Vagina (tissue), 2 donors: Measurements from ENCODE around the gene KCTD1. TPM values are rescaled to one million over a fixed set of nuclear protein-coding genes. Genes with fewer than 3 reads are reported as not detected.

ENCODE experiments used
- DNase-seq, 2 donors: peaks; one replicate each; pipeline ENCODE4 v3.0.0-alpha.2; 2017; ENCODE audit errors: extremely low spot score in 2 of 2
- H3K27ac ChIP-seq: fragments of 200-600 bp; sonication (generic); one replicate; pipeline ENCODE4 v1.5.1; 2019
- H3K27me3 ChIP-seq: fragments of 200-600 bp; sonication (generic); one replicate; pipeline ENCODE4 v1.5.1; 2019
- H3K36me3 ChIP-seq, 2 donors: fragments of 200-600 bp; sonication (generic); one replicate each; pipeline ENCODE4 v1.5.1; 2017 to 2019
- H3K4me1 ChIP-seq: fragments of 200-600 bp; sonication (generic); one replicate; pipeline ENCODE4 v1.5.1; 2019
- H3K4me3 ChIP-seq, 2 donors: fragments of 200-600 bp; sonication (generic); 1 replicate in 1 of 2; 2 replicates in 1 of 2; pipeline ENCODE4 v1.5.1; 2016 to 2019
- H3K9me3 ChIP-seq: fragments of 200-600 bp; sonication (generic); one replicate; pipeline ENCODE4 v1.5.1; 2019
- CTCF ChIP-seq, 3 experiments: fragments of 450-650 bp in 2 of 3; fragments of 200-600 bp in 1 of 3; sonication (generic) in 1 of 3; IDR thresholded peaks; one replicate each; pipeline ENCODE4 v1.5.1; 2017 to 2019; ENCODE audit warnings: antibody characterized with exemption in 3 of 3, mild to moderate bottlenecking in 2 of 3, moderate library complexity in 2 of 3
- POLR2A ChIP-seq, 2 donors: fragments of 450-650 bp; IDR thresholded peaks; one replicate each; pipeline ENCODE4 v1.6.1; 2017; ENCODE audit warnings: antibody characterized with exemption in 2 of 2, mild to moderate bottlenecking in 2 of 2, moderate library complexity in 2 of 2
- POLR2AphosphoS5 ChIP-seq, 2 donors: sonication (generic); formaldehyde crosslinking; IDR thresholded peaks; one replicate each; pipeline ENCODE4 v1.9.0; 2017; ENCODE audit warnings: antibody characterized with exemption in 2 of 2, mild to moderate bottlenecking in 2 of 2, low read depth in 1 of 2; ENCODE audit not compliant: insufficient read depth in 1 of 2
- intact Hi-C: fragments of 100-400 bp; cut with DNase I; formaldehyde crosslinking; loops from one replicate; pipeline ENCODE4 v1.15.1; 2023
- total RNA-seq: library from RNA; depleted of rRNA; stranded (reverse); fragments of >200 nt; gene quantifications from one replicate; pipeline ENCODE4 v1.2.3, GENCODE V29; 2016

Gene KCTD1
- total RNA-seq, 1 donor from 2014 or later: 46.9 TPM

- H3K27ac ChIP-seq: no peak overlapping the region
These were observed 7.6 kb upstream of the KCTD1 start for GRCh38 chr18:26555804-26556553.

GRCh38 chr18:26553943-26554342 is 5.6 kb upstream of the KCTD1 start:
- no peak overlapping the region for H3K4me3 ChIP-seq
- intact Hi-C loops: no loop called here
- H3K9me3 ChIP-seq: no peaks in the 10 kb centered on the region
- no peak overlapping the region for H3K27ac ChIP-seq
- peaks cover 28% of the 10 kb centered on the region for H3K4me1 ChIP-seq
- no peaks in the 10 kb centered on the region for H3K27me3 ChIP-seq
- H3K36me3 ChIP-seq: no peaks in the 10 kb centered on the region
- no peak for TF ChIP-seq CTCF (IDR thresholded peaks at IDR 0.05)
- DNase-seq: no peak

More at GRCh38 chr18:26555804-26556553, 7.6 kb upstream of the KCTD1 start:
- no peak for DNase-seq
- peaks cover 16% of the 10 kb centered on the region for H3K4me1 ChIP-seq
- no peaks in the 10 kb centered on the region for H3K36me3 ChIP-seq
- intact Hi-C loops: no loop called here
- H3K9me3 ChIP-seq: no peaks in the 10 kb centered on the region
- no peaks in the 10 kb centered on the region for H3K27me3 ChIP-seq
- no peak overlapping the region for H3K4me3 ChIP-seq
- no peak for TF ChIP-seq POLR2A (IDR thresholded peaks at IDR 0.05)
- no peak for TF ChIP-seq CTCF (IDR thresholded peaks at IDR 0.05)
- TF ChIP-seq POLR2AphosphoS5 (IDR thresholded peaks at IDR 0.05; ENCODE audit: insufficient read depth in 1 of 2, low read depth in 1 of 2): no peak

GRCh38 chr18:26551695-26552081 is 3.3 kb upstream of the KCTD1 start:
- H3K4me1 ChIP-seq: peaks cover 35% of the 10 kb centered on the region
- no peaks in the 10 kb centered on the region for H3K27me3 ChIP-seq
- no peak overlapping the region for H3K4me3 ChIP-seq
- intact Hi-C loops: no loop called here
- H3K27ac ChIP-seq: no peak overlapping the region
- H3K9me3 ChIP-seq: no peaks in the 10 kb centered on the region
- no peaks in the 10 kb centered on the region for H3K36me3 ChIP-seq
- DNase-seq: no peak
- TF ChIP-seq CTCF (IDR thresholded peaks at IDR 0.05) (no peak), POLR2A (IDR thresholded peaks at IDR 0.05) (no peak), POLR2AphosphoS5 (IDR thresholded peaks at IDR 0.05; ENCODE audit: insufficient read depth in 1 of 2, low read depth in 1 of 2) (no peak)

- intact Hi-C loops: no loop called here
- no peak for DNase-seq
- TF ChIP-seq POLR2A (IDR thresholded peaks at IDR 0.05) (no peak), CTCF (IDR thresholded peaks at IDR 0.05) (no peak), POLR2AphosphoS5 (IDR thresholded peaks at IDR 0.05; ENCODE audit: insufficient read depth in 1 of 2, low read depth in 1 of 2) (no peak)
- Histone ChIP-seq H3K9me3 (no peaks in the 10 kb centered on the region), H3K27me3 (no peaks in the 10 kb centered on the region), H3K36me3 (no peaks in the 10 kb centered on the region), H3K4me3 (peak overlapping the region; percentile 77 to 84), H3K27ac (peak overlapping the region; percentile 85), H3K4me1 (peaks cover 35% of the 10 kb centered on the region)
These were observed 2.8 kb upstream of the KCTD1 start for GRCh38 chr18:26550998-26551694.
